GM12891 (cell line): ENCODE measurements around the gene ERO1A.

Experiments used
- PAX5 ChIP-seq: IDR thresholded peaks from 2 replicates; pipeline ENCODE4 v1.6.1; 2011; ENCODE audit warnings: low read length, moderate library complexity, mild to moderate bottlenecking; ENCODE audit not compliant: insufficient read depth, severe bottlenecking
- POLR2A ChIP-seq: IDR thresholded peaks from 2 replicates; pipeline ENCODE4 v1.6.1; 2011; ENCODE audit warnings: low read depth, low read length, control low read depth
- POLR2AphosphoS5 ChIP-seq: IDR thresholded peaks from 2 replicates; pipeline ENCODE4 v1.6.1; 2011; ENCODE audit warnings: low read depth, low read length, control low read depth

GRCh38 chr14:52607061-52607460, 88.3 kb downstream of the ERO1A start:
- TF ChIP-seq POLR2AphosphoS5, result no peak
- no peak for TF ChIP-seq POLR2A
- no peak for TF ChIP-seq PAX5
